GM21528 (cell line): ENCODE measurements around the gene GTPBP6.
"Not testable (repeated sequence)": the region's sequence is repeated elsewhere in the genome, so short reads cannot be mapped to it uniquely, and the experiment has no call there.

Experiments
- ATAC-seq: cut with Tn5 transposase; IDR thresholded peaks from one replicate; pipeline ENCODE4 v1.9.1; 2021; ENCODE audit warnings: mild to moderate bottlenecking, moderate library complexity; ENCODE audit not compliant: unreplicated experiment, low FRiP score

The GTPBP6 gene

DNA sequence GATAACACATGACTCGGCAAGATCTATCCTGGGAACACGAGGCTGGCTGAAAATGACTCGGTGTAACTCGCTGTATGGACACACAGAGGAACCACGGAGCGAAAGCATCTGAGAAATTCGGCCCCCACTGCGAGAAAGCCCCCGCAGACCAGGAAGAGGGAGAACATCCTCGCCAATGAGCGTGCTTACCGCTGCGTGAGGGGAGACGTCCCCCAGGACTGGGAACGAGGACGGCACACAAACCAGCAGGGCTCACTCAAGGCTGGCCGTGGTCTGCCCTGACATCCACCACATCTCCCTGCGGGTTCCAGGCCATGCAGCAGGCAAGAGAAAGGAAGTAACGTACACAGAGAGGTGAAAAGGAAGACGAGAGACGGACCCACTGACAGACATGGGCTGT lies 17.6 kb upstream of the GTPBP6 start:
- ATAC-seq: no peak

DNA sequence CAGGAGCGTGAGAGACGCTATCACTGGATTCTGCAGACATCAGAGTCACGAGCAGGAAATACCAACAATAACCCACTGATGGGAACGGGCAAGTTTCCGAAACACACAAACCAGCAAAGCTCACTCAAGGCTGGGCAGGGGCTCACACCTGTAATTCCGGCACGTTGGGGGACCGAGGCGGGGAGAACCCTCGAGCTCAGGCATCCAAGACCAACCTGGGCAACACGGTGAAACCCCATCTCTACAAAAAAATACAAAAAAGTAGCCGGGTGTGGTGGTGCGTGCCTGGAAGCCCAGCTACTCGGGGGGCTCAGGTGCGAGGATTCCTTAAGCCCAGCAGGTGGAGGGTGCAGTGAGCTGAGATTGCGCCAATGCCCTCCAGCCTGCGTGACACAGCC lies 17.2 kb upstream of the GTPBP6 start:
- ATAC-seq: no peak

- no peak for ATAC-seq
These were observed 16.6 kb upstream of the GTPBP6 start for GRCh38 chrX:334971-335757.

- ATAC-seq: no peak
These were observed 15.8 kb upstream of the GTPBP6 start for GRCh38 chrX:334331-334891.

GRCh38 chrX:333611-334311 lies 15.2 kb upstream of the GTPBP6 start:
- no peak for ATAC-seq

DNA sequence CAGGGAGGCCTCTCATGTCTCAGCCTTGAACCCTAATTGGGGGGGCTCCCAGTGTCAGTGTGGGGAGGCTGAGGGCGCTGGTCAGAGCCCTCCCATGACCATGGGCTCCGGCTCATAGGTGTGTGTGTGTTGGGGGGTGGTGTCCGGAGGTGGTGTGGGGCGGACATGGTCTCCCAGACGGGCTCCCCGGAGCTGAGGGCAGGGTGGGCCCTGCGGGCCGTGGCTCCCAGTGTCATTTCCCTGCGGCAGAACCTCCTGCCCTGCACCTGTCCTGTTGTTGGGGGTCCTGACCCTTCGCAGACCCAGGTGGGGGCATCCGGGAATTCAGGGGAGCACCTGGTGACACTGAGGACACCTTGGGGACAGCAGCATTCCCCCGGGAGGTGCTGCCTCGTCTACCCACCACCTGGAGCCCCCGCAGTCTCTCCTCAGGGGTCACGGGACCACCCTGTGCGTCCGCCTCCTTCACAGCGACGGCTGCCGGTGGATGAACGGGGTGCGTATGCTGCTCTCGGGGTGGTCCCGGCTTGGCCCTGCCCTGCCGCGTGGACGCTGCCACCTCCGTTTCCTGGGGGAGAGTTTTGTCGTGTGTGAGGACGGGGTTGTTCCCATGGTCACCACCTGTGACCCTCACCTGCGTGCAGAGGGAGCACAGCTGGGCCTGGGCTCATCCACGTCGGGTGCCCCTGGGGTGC lies 14.5 kb upstream of the GTPBP6 start:
- no peak for ATAC-seq

DNA sequence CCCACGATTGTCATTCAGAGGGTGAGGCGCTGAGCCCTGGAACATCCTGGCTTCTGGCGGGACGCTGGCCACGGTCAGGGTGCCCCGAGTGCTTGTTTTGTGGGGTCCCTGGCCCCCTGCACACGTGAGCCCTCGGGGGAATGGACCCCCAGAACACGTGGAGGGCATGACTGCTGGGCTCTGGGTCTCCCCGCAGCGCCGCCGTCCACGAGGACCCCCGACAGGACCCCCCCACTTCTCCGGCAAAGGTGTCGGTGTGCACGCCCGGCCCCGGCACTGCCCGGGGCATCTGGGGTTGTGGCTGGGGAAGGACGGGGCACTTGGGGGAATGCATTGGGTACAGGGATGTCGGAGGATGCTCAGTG lies 13.9 kb upstream of the GTPBP6 start:
- no peak for ATAC-seq

DNA sequence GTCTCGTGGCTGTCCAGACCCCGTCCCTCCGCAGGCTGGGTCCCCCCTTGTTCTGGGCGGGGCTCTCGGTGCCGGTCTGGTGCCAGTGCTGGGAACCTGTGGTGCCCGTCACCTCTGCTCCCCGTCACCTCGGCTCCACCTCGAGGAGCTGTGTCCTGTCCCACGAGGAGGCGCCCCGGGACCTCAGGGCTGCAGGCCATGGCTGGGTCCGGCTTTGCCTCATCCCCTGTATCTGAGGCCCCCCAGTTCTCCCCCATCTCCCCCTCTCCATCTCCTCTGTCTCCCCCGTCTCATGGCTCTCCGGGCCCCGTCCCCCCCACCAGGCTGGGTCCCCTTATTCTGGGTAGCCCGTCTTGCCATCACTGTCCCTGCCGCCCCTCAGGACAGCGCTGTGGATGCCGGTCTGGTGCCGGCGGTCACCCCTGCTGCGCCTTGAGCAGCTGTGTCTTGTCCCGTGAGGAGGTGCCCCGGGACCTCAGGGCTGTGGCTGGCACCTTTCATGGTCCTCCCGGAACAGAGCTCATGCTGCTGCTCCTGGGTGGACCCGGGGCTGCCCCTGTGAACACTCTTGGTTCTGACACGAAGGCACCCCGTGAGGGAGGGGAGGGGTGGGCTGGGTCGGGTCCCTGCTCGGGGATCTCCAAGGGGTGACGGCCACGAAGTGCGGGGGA lies 13.4 kb upstream of the GTPBP6 start:
- ATAC-seq: no peak

DNA sequence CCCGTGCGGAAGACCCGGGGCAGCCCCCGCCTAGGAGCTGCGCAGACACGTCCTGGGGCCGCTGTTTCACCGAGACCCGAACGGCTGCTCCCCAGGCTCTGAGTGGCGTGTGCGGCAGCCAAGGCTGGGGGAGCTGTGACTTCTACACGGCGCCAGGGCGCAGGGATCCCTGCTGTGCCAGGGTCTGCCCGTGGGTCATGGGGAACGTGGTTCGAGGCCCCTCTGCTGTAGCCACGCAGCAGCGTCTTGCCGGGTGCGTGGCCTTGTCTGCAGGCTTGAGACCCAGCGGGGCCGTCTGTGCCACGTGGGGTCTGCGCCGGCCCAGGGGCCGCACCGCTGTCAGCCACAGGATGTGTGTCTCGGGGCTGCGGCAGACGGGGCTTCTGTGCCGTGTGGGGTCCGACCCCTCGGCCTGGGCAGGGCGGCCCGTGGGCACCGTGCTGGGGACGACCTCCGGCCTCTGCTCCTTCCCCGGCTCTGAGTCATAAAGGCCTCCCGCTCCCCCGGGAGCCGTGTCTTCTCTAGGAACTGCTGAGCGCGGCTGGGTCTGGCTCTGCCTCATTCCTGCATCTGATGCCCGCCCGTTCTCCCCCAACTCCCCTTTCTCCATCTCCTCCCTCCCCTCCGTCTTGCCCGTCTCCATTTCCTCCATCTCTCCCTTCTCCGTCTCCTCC lies 12.7 kb upstream of the GTPBP6 start:
- ATAC-seq: no peak

GRCh38 chrX:330726-331150 lies 12.1 kb upstream of the GTPBP6 start:
- no peak for ATAC-seq

DNA sequence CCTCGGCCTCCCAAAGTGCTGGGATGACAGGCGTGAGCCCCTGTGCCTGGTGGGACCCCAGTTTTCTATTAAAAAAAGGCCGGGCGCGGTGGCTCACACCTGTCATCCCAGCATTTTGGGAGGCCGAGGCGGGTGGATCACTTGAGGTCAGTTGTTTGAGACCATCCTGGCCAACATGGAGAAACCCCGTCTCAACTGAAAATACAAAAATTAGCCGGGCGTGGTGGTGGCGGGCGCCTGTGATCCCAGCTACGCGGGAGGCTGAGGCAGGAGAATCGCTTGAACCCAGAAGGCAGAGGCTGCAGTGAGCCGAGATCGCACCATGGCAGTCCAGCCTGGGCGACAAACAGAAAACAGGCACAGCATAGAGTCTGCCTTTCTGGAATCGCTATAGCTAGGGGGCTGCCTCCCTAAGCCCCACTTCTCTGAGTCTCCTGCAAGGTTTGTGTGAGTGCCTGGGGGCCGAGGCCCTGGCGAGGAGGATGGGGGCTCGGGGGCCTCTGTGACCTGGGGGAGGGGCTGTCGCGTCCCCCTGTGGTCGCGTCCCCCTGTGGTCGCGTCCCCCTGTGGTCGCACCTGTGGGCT lies 11.6 kb upstream of the GTPBP6 start:
- ATAC-seq: not testable (repeated sequence)

DNA sequence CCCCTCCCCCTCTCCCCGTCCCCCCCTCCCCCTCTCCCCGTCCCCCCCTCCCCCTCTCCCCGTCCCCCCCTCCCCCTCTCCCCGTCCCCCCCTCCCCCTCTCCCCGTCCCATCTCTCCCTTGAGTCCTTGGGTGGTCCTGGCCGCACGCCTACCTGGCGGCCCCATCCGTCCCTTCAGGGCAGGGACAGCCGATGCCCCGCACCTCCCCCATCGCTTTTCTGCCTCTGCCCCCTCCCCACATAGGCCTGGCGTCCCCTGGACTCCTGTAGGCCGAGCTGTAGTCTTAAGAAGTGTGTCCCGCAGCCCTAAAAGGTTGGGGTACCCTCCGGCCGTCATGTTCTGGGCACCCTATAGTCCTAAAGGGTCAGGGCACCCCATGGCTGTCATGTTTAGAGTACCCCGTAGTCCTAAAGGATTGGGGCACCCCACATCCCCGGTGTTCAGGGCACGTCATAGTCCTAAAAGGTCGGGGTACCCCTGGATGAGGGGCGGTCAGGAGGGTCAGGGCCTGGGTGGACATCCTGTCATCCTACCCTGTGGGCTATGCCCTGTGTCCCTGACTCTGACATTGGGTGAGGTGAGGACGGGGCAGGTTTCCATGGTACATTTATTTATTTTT lies 10.8 kb upstream of the GTPBP6 start:
- ATAC-seq: no peak

DNA sequence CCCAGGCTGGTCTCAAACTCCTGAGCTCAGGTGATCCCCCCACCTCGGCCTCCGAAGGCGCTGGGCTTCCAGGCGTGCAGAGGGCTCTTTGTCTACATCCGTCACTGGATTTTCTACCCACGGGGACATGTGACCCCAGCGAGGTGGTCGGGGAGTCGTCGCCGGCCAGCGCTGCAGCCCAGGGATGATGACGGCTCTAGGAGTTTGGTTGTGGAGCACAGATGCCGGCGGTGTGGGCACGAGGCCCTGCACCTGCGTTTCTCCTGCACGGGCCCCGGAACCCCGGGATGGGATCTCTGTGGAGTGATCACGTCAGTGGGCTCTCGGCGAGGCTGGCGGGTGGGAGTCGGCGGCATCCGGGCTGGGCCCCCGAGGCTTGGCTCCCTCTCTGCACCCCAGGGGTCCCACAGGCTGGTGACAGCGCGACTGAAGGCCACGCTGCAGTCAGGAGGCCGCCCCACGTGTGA lies 9.1 kb upstream of the GTPBP6 start:
- ATAC-seq: no peak

DNA sequence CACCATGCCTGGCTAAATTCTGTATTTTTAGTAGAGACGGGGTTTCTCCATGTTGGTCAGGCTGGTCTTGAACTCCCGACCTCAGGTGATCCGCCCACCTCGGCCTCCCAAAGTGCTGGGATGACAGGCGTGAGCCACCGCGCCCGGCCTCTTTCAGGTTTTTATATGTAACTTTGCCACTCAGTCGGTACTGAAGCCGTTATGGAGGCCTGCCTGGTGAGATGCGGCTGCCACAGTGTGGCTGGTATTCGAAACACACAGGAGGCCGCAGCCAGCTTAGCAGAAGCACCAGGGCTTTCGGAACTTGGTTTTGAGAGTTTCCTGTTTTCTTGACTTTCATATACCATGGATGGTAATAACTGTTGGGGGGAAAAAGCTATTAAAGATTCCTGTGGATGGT lies 6.1 kb upstream of the GTPBP6 start:
- ATAC-seq: not testable (repeated sequence)

DNA sequence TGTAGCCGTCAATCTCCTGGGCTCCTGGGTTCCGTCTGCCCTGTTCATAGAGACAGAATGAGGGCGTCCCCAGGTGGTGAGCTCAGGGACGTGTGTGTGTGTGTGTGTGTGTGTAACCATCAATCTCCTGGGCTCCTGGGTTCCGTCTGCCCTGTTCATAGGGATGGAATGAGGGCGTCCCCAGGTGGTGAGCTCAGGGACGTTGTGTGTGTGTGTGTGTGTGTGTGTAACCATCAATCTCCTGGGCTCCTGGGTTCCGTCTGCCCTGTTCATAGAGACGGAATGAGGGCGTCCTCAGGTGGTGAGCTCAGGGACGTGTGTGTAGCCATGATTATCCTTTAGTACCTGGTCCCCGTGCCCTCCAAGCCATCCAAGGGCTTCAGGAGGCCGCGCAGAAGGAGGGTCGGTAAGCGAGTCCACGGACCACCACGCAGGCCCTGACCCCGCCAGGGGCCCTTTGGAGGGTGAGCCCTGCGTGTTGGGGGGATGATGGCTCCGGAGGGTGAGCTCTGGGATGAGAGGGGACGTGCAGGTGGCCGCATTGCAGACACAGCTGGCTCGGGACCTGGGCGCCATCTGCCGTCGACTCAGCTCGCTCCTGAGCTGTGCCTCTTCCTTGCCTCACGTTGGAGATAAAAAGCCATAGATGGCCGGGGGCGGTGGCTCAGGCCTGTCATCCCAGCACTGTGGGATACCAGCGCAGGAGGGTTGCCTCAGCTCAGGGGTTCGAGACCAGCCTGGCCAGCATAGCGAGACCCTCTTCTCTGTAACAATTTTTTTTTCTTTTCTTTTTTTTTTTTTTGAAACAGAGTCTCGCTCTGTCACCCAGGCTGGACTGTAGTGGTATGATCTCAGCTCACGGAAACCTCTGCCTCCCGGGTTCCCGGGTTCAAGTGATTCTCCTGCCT lies 5.4 kb upstream of the GTPBP6 start:
- no peak for ATAC-seq

- ATAC-seq: no peak
These were observed 1.7 kb upstream of the GTPBP6 start for GRCh38 chrX:320126-320783.

DNA sequence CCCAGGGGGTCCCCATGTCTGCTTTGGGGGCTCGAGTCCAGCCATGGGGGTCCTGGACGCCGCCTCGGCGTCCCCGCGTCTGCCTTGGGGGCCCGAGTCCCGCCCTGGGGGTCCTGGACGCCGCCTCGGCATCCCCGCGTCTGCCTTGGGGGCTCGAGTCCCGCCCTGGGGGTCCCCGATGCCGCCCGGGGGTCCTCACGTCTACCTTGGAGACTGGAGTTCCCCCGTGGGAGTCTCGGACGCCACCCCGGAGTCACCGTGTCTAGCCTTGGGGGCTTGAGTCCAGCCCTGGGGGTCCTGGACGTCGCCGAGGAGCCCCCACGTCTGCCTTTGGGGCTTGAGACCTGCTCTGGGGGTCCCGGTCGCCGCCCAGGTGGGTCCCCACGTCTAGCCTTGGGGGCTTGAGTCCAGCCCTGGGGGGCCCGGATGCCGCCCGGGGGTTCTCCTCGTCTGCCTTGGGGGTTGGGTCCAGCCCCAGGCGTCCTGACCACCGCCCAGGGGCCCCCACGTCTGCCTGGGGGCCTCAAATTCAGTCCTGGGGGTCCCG lies 1.1 kb upstream of the GTPBP6 start:
- no peak for ATAC-seq
